ENCODE data around the gene MYO1F. TPM values are rescaled to one million over a fixed set of nuclear protein-coding genes. Genes with fewer than 3 reads are reported as not detected.
"Not testable (repeated sequence)": the region's sequence is repeated elsewhere in the genome, so short reads cannot be mapped to it uniquely, and the experiment has no call there.

The MYO1F gene
- total RNA-seq = 10 to 100 TPM; 68.0 to 81.3 TPM
- polyA plus RNA-seq = 161 TPM

DNA sequence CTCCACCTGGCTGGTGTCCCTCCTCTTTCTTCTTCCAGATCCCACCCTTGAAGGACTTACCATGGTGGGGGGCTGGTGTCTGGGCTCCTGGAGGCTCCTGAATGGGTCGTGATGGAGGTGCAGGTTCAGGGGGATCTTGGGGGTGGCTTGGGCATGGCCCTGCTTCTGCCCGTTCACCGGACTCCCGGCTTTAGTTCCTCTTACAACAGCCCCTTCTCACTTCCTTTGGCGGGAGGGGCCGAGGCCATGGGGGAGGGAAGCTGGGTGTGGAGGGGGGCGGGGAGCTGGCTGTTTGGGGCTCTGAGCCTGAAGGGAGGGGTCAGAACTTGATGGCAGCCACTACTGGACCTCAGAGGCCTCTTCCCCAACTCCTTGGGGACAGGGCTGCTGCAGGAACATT is at the start of gene MYO1F:
TSS of gene MYO1F (minus strand) at position 196 of the 400 bp plus-strand sequence. CDS start at position 63, 133 bp downstream.
- Mint-ChIP-seq H3K27ac (peak within 1 kb of the TSS; percentile 87 to 99 (median 94)), H3K27me3 (peaks cover 0 to 3% of the 10 kb centered on the region in 2 donors), H3K9me3 (no peaks in the 10 kb centered on the region), H3K36me3 (peaks cover 9 to 32% (median 11%) of the 10 kb centered on the region in 3 donors), H3K4me3 (peak within 1 kb of the TSS; percentile 93 to 100 (median 97)), H3K4me1 (peaks cover 48 to 84% (median 62%) of the 10 kb centered on the region in 3 donors)
- Histone ChIP-seq H3K36me3 (ENCODE audit: insufficient read depth, low read length) (no peaks in the 10 kb centered on the region), H3K27ac (ENCODE audit: low read depth, low read length) (peak within 1 kb of the TSS; percentile 59), H3K27me3 (ENCODE audit: insufficient read depth, low read length, poor library complexity, severe bottlenecking) (no peaks in the 10 kb centered on the region), H3K4me1 (ENCODE audit: insufficient read depth, low read length) (peaks cover 74% of the 10 kb centered on the region), H3K4me3 (ENCODE audit: low read length) (peak within 1 kb of the TSS; percentile 91), H3K9me3 (ENCODE audit: low read length) (no peaks in the 10 kb centered on the region)
- ChIA-PET POLR2A (interaction anchor here (0.6 to 2.5 kb wide), 9 partner anchors 8 to 164 kb away, joined by 3 to 14 read pairs (median 5); partner anchors contain the start of genes HNRNPM, MARCHF2 and ZNF414), CTCF (interaction anchor here (0.7 to 12.2 kb wide), 13 partner anchors 9 to 165 kb away, joined by 3 to 191 read pairs (median 16); partner anchors contain the start of genes MARCHF2 and ZNF414)
- DNase-seq = peak in 1 of 5 donors; percentile 5

DNA sequence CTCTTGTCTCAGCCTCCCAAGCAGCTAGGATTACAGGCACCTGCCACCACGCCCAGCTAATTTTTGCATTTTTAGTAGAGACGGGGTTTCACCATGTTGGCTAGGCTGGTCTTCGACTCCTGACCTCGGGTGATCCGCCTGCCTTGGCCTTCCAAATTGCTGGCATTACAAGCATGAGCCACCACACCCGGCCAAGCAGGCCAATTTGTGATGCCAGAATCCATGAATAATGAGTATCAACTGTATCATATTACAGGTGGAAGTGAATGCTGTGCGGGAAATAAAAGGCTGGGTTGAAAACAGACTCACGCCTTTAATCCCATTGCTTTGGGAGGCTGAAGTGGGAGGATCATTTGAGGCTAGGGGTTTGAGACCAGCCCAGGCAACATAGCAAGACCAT is 49.6 kb upstream of the MYO1F start:
- no peaks in the 10 kb centered on the region for H3K9me3 ChIP-seq (ENCODE audit: low read length)
- no peaks in the 10 kb centered on the region for H3K4me1 ChIP-seq (ENCODE audit: insufficient read depth, low read length)
- Mint-ChIP-seq H3K4me3 (no peak overlapping the region), H3K4me1 (no peaks in the 10 kb centered on the region), H3K36me3 (no peaks in the 10 kb centered on the region), H3K27me3 (peaks cover 0 to 6% of the 10 kb centered on the region in 2 donors), H3K9me3 (no peaks in the 10 kb centered on the region), H3K27ac (no peak overlapping the region)
- H3K4me3 ChIP-seq (ENCODE audit: low read length) = no peak overlapping the region
- no peak for DNase-seq
- POLR2A ChIA-PET = interaction anchor here (0.6 kb wide), 1 partner anchor 58 kb away, joined by 5 read pairs; no protein-coding TSS in a partner anchor
- H3K27ac ChIP-seq (ENCODE audit: low read depth, low read length) = no peak overlapping the region
- H3K36me3 ChIP-seq (ENCODE audit: insufficient read depth, low read length) = no peaks in the 10 kb centered on the region
- CTCF ChIA-PET = no interaction called here
- no peaks in the 10 kb centered on the region for H3K27me3 ChIP-seq (ENCODE audit: insufficient read depth, low read length, poor library complexity, severe bottlenecking)

DNA sequence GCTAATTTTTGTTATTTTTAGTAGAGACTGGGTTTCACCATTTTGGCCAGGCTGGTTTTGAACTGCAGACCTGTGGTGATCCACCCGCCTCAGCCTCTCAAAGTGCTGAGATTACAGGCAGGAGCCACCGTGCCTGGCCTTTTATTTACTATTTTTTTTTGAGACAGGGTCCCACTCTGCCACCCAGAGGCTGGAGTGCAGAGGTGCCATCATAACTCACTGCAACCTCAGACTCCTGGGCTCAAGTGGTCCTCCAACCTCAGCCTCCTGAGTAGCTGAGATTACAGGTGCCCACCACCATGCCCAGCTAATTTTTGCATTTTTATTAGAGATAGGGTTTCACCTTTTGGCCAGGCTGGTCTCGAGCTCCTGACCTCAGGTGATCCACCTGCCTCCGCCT is 45.6 kb upstream of the MYO1F start:
- POLR2A ChIA-PET; H3K4me1 ChIP-seq (ENCODE audit: insufficient read depth, low read length); H3K27ac Mint-ChIP-seq; H3K36me3 Mint-ChIP-seq; H3K4me3 ChIP-seq (ENCODE audit: low read length); H3K9me3 ChIP-seq (ENCODE audit: low read length); H3K27me3 Mint-ChIP-seq; H3K4me1 Mint-ChIP-seq; H3K27me3 ChIP-seq (ENCODE audit: insufficient read depth, low read length, poor library complexity, severe bottlenecking); DNase-seq; H3K9me3 Mint-ChIP-seq; H3K27ac ChIP-seq (ENCODE audit: low read depth, low read length); H3K36me3 ChIP-seq (ENCODE audit: insufficient read depth, low read length): not testable (repeated sequence)
- H3K4me3 Mint-ChIP-seq = peak overlapping the region in 1 of 7 donors; percentile 6
- CTCF ChIA-PET = interaction anchor here (0.6 to 1.8 kb wide), 4 partner anchors 41 to 1287 kb away, joined by 3 to 4 read pairs (median 4); no protein-coding TSS in a partner anchor

DNA sequence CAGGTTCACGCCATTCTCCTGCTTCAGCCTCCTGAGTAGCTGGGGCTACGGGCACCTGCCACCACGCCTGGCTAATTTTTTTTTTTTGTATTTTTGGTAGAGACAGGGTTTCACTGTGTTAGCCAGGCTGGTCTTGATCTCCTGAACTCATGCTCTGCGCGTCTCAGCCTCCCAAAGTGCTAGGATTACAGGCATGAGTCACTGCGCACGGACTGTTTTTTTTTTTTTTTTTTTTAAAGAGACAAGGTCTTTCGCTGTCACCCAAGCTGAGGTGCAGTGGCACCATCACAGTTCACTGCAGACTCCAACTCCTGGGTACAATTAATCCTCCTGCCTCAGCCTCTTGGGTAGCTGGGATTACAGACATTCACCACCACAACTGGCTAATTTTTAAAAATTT is 41.5 kb upstream of the MYO1F start:
- Histone ChIP-seq H3K4me3 (ENCODE audit: low read length) (no peak overlapping the region), H3K4me1 (ENCODE audit: insufficient read depth, low read length) (peaks cover 10% of the 10 kb centered on the region), H3K9me3 (ENCODE audit: low read length) (no peaks in the 10 kb centered on the region), H3K27ac (ENCODE audit: low read depth, low read length) (no peak overlapping the region), H3K27me3 (ENCODE audit: insufficient read depth, low read length, poor library complexity, severe bottlenecking) (no peaks in the 10 kb centered on the region), H3K36me3 (ENCODE audit: insufficient read depth, low read length) (no peaks in the 10 kb centered on the region)
- CTCF ChIA-PET = no interaction called here
- no peak for DNase-seq
- H3K4me1 Mint-ChIP-seq = peaks cover 7 to 12% (median 11%) of the 10 kb centered on the region in 3 donors
- H3K27me3 Mint-ChIP-seq = peaks cover 0 to 7% of the 10 kb centered on the region in 2 donors
- no peak overlapping the region for H3K27ac Mint-ChIP-seq
- POLR2A ChIA-PET = no interaction called here
- H3K9me3 Mint-ChIP-seq = no peaks in the 10 kb centered on the region
- no peak overlapping the region for H3K4me3 Mint-ChIP-seq
- H3K36me3 Mint-ChIP-seq = no peaks in the 10 kb centered on the region

DNA sequence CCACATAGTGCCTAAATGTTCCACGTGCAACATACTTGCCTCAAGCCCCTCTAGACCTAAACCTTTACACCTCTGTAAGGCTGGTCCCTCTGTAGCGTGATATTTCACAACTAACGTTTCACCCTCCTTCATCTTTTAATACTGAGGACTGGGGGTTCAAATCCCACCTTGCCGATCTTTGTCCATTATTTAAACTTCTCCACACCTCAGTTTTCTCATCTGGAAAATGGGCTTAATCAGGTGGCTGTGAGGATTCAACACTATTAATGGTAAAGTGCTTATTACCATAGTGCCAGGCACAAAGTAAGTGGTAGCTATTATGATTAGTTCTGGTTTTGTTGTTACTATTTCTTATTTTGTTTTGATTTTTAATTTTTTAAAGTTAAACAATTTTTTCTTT is 40.7 kb upstream of the MYO1F start:
- no peak overlapping the region for H3K27ac ChIP-seq (ENCODE audit: low read depth, low read length)
- H3K36me3 Mint-ChIP-seq = no peaks in the 10 kb centered on the region
- no peaks in the 10 kb centered on the region for H3K9me3 Mint-ChIP-seq
- peaks cover 10% of the 10 kb centered on the region for H3K4me1 ChIP-seq (ENCODE audit: insufficient read depth, low read length)
- POLR2A ChIA-PET = no interaction called here
- CTCF ChIA-PET = interaction anchor here (2.3 kb wide), 1 partner anchor 25 kb away, joined by 8 read pairs; no protein-coding TSS in a partner anchor
- H3K27me3 Mint-ChIP-seq = peaks cover 0 to 7% of the 10 kb centered on the region in 2 donors
- H3K27ac Mint-ChIP-seq = peak overlapping the region in 1 of 8 donors; percentile 50
- H3K36me3 ChIP-seq (ENCODE audit: insufficient read depth, low read length) = no peaks in the 10 kb centered on the region
- no peaks in the 10 kb centered on the region for H3K9me3 ChIP-seq (ENCODE audit: low read length)
- H3K4me3 Mint-ChIP-seq = no peak overlapping the region
- no peak overlapping the region for H3K4me3 ChIP-seq (ENCODE audit: low read length)
- DNase-seq = no peak
- no peaks in the 10 kb centered on the region for H3K27me3 ChIP-seq (ENCODE audit: insufficient read depth, low read length, poor library complexity, severe bottlenecking)
- H3K4me1 Mint-ChIP-seq = peaks cover 7 to 12% (median 11%) of the 10 kb centered on the region in 3 donors

DNA sequence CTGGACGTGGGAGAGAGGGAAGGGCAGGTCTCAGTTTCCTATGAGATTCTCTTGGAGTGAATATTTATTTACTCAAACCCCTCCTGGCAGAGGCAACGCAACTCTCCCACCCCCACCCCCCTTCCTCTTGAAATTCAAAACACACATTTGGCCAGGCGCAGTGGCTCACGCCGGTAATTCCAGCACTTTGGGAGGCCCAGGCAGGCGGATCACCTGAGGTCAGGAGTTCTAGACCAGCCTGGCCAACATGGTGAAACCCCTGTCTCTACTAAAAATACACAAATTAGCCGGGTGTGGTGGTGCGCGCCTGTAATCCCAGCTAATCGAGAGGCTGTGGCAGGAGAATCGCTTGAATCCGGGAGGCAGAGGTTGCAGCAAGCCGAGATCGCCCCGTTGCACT is 40.1 kb upstream of the MYO1F start:
- H3K36me3 ChIP-seq (ENCODE audit: insufficient read depth, low read length); H3K36me3 Mint-ChIP-seq; H3K27me3 ChIP-seq (ENCODE audit: insufficient read depth, low read length, poor library complexity, severe bottlenecking); H3K9me3 Mint-ChIP-seq; H3K4me3 Mint-ChIP-seq; H3K27ac ChIP-seq (ENCODE audit: low read depth, low read length); H3K27ac Mint-ChIP-seq; H3K9me3 ChIP-seq (ENCODE audit: low read length); POLR2A ChIA-PET; DNase-seq; H3K4me3 ChIP-seq (ENCODE audit: low read length); H3K27me3 Mint-ChIP-seq: not testable (repeated sequence)
- CTCF ChIA-PET = interaction anchor here (1.1 to 2.3 kb wide), 2 partner anchors 24 to 38 kb away, joined by 3 to 8 read pairs; no protein-coding TSS in a partner anchor
- peaks cover 17% of the 10 kb centered on the region for H3K4me1 ChIP-seq (ENCODE audit: insufficient read depth, low read length)
- H3K4me1 Mint-ChIP-seq = peaks cover 12 to 16% (median 13%) of the 10 kb centered on the region in 3 donors

DNA sequence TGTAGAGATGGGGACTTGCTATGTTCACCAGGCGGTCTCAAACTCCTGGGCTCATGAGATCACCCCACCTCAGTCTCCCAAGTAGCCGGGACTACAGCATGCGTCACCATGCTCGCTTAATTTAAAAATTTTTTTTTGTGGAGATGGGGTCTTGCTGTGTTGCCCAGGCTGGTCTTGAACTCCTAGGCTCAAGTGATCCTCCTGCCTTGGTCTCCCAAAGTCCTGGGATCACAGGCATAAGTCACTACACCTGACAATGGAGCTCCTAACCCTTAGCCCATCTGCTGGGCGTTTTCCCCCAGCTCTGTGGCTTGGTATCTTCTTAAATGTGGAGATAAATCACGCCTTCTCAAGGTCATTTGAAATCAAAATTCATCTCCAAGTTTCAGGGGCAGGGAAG is 39.6 kb upstream of the MYO1F start:
- no peak for DNase-seq
- ChIA-PET CTCF (interaction anchor here (1.1 to 2.3 kb wide), 3 partner anchors 12 to 37 kb away, joined by 3 to 8 read pairs (median 5); no protein-coding TSS in a partner anchor), POLR2A (no interaction called here)
- H3K4me1 Mint-ChIP-seq = peaks cover 16 to 21% (median 18%) of the 10 kb centered on the region in 3 donors
- no peak overlapping the region for H3K27ac ChIP-seq (ENCODE audit: low read depth, low read length)
- H3K36me3 Mint-ChIP-seq = no peaks in the 10 kb centered on the region
- no peaks in the 10 kb centered on the region for H3K9me3 Mint-ChIP-seq
- peaks cover 2 to 7% of the 10 kb centered on the region in 2 donors for H3K27me3 Mint-ChIP-seq
- H3K9me3 ChIP-seq (ENCODE audit: low read length) = no peaks in the 10 kb centered on the region
- peak overlapping the region in 1 of 8 donors; percentile 35 for H3K27ac Mint-ChIP-seq
- no peak overlapping the region for H3K4me3 Mint-ChIP-seq
- H3K4me3 ChIP-seq (ENCODE audit: low read length) = no peak overlapping the region
- peaks cover 22% of the 10 kb centered on the region for H3K4me1 ChIP-seq (ENCODE audit: insufficient read depth, low read length)
- H3K27me3 ChIP-seq (ENCODE audit: insufficient read depth, low read length, poor library complexity, severe bottlenecking) = no peaks in the 10 kb centered on the region
- no peaks in the 10 kb centered on the region for H3K36me3 ChIP-seq (ENCODE audit: insufficient read depth, low read length)

DNA sequence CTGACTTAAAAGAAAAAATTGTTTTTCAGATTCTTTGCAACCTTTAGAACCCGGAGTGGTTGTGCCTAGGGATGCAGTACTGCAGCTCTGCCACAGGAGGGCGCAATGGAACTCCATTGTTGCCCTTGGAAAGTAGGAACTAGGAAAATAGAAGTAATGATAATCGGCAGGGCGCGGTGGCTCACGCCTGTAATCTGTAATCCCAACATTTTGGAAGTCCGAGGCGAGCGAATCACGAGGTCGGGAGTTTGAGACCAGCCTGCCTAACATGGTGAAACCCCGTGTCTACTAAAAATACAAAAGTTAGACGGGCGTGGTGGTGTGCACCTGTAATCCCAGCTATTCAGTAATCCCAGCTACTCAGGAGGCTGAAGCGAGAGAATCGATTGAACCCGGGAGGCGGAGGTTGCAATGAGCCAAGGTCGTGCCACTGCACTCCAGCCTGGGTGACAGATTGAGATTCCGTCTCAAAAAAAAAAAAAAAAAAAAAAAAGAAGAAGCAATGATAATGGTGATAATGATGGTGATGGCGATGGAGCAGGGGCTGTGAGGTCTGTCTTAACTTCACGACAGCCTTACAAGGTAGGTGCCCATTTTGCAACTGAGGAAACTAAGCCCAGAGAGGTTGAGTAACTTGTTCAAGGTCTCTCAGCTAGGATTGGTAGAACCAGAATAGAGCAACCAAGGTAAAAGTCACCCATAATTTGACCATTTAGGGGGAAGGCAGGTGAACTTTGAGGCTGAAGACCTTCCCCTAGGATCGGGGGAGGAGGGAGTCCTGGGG is 38.8 kb upstream of the MYO1F start:
- H3K4me1 ChIP-seq (ENCODE audit: insufficient read depth, low read length) = peaks cover 27% of the 10 kb centered on the region
- peak overlapping the region in 1 of 7 donors; percentile 26 for H3K4me3 Mint-ChIP-seq

More for the DNA sequence above, 38.8 kb upstream of the MYO1F start:
- POLR2A ChIA-PET = interaction anchor here (0.6 kb wide), 1 partner anchor 90 kb away, joined by 3 read pairs; no protein-coding TSS in a partner anchor
- H3K4me3 ChIP-seq (ENCODE audit: low read length) = no peak overlapping the region
- peak; percentile 45 to 69 (median 50) for DNase-seq
- H3K36me3 ChIP-seq (ENCODE audit: insufficient read depth, low read length) = no peaks in the 10 kb centered on the region
- Mint-ChIP-seq H3K9me3 (no peaks in the 10 kb centered on the region), H3K27me3 (peaks cover 2 to 7% of the 10 kb centered on the region in 2 donors), H3K4me1 (peaks cover 21 to 27% (median 23%) of the 10 kb centered on the region in 3 donors), H3K27ac (peak overlapping the region in 3 of 8 donors; percentile 12 to 64 (median 61)), H3K36me3 (no peaks in the 10 kb centered on the region)
- no peaks in the 10 kb centered on the region for H3K9me3 ChIP-seq (ENCODE audit: low read length)
- H3K27me3 ChIP-seq (ENCODE audit: insufficient read depth, low read length, poor library complexity, severe bottlenecking) = no peaks in the 10 kb centered on the region
- CTCF ChIA-PET = interaction anchor here (0.7 to 2.7 kb wide), 9 partner anchors 11 to 39 kb away, joined by 3 to 12 read pairs (median 5); no protein-coding TSS in a partner anchor
- no peak overlapping the region for H3K27ac ChIP-seq (ENCODE audit: low read depth, low read length)

Measured in CD8-positive, alpha-beta memory T cell (primary cell).